ENCODE measurements around the gene GABRB2.
"Not testable (repeated sequence)": the region's sequence is repeated elsewhere in the genome, so short reads cannot be mapped to it uniquely, and the experiment has no call there.

The GABRB2 gene

DNA sequence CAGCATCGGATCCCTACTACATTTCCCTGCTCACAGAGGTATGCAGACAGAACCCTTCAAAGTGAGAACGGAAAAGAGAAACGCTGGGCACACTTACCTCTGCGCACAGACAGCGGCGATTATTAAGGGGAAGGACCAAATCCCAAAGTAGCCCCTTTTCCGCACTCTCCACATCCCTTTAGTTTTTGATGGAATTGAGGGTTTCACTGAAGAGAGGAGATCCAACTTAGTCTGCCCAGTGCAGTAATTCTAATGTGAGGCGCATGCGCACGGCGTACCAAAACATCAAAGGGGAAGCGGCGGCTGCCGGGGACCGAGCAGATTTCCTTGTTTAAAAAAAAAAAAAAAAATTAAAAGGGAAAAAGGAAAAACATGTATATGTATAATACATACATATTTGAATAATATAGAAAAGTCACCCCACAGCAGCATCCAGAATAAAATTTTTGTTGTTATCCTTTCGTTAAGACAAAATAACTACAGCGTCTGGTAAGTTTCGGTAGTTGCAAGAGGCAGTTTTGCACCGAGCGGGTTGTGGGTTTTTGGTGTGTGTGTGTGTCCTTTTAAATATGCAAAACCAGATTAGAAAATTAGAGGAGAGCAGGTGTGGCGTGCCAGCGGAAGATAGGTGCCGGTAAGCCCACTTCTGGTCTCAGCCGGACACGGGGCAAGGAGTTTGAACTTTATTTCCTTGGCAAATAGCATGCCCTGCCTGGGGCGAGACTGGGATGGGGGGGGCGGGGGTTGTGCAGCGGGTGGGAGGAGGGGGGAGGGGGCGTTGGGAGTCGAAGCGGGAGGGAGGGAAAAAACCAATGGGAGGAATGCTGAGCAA, at the start of gene GABRB2:
GABRB2 (minus strand) TSS at position 256 of the 832 bp plus-strand sequence; CDS start at position 174, 82 bp downstream.
- DNase-seq (ENCODE audit: low read depth in 3 of 3): no peak

DNA sequence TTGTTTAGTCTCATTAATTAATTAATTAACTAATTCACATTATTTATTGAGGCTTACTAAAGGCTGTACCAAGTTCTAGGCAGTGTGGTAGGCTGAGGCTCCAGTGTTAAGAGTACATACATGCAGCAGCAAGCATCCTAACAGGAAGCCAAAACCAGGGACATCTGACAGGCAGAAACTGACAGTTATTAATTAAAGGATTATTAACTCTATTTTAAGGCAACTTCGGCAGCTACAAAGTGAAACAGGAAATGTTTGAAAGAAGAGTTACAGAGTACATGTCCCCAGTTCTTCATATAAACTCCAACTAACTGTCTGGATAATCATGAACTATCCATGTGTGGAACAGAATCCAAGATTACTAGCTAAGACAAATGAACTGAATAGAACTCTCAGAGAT, 39.3 kb upstream of the GABRB2 start:
- DNase-seq (ENCODE audit: low read depth in 3 of 3): no peak

DNA sequence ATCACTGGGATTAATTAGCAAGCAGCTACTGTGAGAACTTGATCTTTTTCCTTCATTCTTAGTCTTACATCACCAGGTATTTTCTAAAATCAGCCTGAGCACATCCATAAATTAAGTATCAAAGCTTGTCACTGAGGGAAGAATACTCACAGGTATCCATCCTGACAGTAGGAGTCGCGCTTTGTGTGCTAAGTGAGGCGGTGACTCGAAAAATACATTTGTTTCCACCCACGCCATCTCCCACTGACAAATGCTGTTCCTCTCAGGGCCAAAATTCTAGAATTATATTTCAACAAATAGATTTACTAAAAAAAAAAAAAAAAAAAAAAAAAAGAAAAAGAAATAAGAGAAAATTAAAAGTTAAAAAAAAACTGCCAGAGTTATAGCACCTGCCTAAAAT, 34.1 kb upstream of the GABRB2 start:
- DNase-seq (ENCODE audit: low read depth in 3 of 3): no peak

DNA sequence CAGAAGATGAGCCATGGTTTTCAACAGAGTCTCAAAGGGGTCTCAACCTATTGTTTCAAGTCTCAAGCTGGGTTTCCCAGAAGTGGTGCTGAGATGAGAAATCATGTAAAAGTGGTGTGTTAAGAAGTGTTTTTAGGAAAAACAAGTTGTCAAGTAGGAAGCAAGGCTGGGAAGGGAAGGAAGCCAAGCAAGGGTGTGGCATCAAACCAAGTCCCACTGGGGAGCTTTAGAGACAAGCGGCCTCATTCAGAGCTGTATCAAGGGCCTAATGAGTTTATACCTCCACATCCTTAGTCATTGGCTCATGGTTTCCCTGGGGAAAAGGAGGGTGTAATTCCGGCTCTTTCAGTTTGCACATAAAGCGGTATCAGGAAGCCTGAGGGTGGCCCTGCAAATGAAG, 26.4 kb upstream of the GABRB2 start:
- DNase-seq (ENCODE audit: low read depth in 3 of 3): no peak

DNA sequence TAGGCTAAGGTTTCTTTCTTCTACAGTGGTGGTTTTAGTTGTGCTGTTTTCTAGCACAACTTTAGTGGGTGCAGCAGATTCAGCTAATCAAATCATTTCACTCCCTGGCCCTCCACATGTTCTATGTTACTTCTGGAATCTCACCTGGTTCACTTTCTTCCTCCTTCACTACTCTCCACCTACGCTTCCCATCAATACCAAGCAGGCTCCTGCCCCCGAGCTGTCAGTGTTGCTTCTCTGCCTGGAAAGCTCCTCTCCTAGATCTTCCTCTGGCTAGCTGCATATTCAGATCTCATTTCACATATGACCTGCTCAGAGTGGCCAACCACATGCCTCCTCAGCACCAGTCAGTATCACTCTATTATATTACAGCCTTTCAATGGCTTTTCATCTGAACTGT, 19.6 kb upstream of the GABRB2 start:
- no peak for DNase-seq (ENCODE audit: low read depth in 3 of 3)

- no peak for DNase-seq (ENCODE audit: low read depth in 3 of 3)
Observed at GRCh38 chr5:161562446-161562845, 15.9 kb upstream of the GABRB2 start.

- no peak for DNase-seq (ENCODE audit: low read depth in 3 of 3)
Observed at GRCh38 chr5:161549106-161549505, 2.6 kb upstream of the GABRB2 start.

DNA sequence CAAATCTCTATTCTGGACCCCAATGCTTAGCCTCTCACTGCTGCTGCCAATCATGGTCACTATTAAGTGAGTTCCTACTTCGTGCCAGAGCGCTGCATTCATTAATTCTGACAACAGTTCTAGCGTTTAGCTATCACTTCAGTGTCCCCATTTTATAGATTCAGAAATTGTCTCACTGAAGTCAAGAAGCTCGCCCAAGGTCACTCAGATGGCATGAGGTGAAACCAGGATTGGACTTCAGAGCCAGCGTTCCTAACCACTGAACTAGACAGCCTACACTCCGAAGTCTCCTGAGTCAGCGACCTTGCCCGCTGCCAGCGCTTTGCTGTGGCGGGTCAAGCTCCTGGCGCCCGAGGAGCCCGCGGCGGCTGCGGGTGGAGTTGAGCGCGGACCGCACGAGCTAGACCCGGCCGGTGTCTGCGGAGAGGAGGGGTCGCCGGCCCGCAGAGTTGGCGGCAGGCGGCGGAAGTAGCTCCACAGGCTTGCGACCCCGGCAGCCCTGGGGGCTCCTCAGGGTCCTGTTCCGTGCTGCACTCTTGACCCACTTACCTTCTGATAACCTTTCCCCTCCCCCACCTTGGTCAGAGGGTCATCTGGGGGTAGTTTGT, 2.1 kb upstream of the GABRB2 start:
- DNase-seq (ENCODE audit: low read depth in 3 of 3): no peak

DNA sequence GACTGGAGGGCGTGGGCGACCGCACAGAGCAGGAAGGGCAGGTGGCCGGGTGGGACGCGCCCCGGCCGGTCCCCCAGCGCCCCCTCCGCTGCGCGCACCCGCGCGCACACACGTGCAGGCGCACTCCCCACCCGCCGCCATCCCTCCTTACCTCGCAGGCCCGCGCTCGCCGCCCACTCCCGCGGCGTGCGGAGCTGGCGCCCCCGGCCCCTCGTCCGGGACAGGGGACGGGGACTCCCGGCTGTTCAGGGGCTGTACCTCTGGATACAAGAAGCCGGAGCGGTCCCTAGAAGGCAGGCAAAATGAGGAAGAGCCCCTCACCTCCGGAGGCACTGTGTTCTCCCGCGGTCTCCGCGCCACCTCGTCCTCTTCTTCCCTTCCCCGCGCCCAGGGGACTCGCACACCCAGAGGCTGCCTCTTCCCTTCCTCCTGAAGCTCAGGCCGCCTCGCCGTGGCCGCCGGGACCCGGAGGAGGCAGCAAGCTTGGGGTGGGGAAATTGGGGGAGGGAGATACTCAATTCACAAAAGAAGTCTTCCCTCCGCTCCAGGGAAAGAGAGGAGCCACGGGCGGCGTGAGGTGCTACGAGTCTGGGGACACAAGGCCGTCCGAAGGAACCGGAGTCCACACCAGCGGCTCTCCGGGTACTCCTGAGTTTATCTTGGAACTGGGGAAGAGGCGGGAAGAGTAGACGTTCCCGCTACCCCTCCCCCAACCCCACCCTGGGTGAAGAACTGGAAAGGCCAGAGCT, 1.4 kb upstream of the GABRB2 start:
- no peak for DNase-seq (ENCODE audit: low read depth in 3 of 3)

GRCh38 chr5:161547406-161547737, 847 bp upstream of the GABRB2 start:
- DNase-seq (ENCODE audit: low read depth in 3 of 3): no peak

GRCh38 chr5:161546095-161546469, 443 bp downstream of the GABRB2 start:
- DNase-seq (ENCODE audit: low read depth in 3 of 3): no peak

DNA sequence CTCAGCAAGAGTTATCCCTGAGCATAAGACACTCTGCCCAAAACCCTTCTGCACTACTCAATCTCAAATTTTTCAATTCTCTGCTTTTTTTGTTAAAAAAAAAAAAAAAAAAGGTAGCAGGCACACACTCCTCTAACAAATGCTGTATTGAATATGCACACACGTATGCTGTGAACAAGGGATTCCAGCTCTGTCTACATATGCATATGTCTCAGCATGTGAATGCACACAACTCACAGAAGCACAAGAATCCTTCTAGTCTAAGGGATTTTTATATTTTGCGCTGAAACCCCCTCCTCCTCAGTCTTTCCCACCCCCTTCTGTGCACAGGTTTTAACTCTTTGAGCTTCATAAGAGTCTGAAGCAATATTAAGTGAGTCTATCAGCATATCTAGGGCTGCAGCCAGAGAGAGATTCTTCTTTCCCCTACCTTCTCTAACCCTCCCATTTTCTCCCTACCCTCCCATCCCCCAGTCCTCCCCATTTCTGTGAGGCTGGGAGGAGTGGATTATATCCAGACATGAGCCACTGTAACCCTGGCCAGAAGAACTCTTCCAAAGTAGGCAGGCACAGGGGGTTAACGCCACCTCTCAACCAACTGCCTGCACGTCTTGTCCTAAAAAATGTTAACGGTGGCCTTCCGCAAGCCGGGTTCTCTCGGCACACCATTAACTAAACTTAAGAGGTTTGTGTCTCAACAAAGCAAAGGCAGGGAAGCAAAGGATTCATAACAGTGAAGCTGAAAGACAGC, 1.0 kb downstream of the GABRB2 start:
- DNase-seq (ENCODE audit: low read depth in 3 of 3): no peak

DNA sequence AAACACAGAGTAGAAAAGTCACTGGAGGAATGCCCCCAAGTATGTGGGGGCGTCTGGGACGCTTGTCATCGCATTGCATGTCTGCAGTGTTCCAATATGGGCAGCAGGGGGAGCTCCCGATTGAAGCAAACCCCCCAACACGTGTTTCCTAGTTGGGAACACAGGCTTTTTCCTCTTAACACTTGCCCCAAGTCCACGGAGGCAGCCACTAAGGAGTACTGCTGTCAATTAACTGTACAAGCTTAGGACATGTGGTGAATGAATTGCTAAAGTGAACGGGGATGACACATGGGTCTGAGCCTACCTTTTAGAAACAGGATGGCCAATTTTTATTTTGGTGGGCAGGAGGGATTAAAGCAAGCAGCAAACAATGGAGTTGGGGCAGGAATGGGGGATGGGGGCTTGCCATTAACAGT, 2.2 kb downstream of the GABRB2 start:
- DNase-seq (ENCODE audit: low read depth in 3 of 3): no peak

GRCh38 chr5:161539016-161539415, 7.5 kb downstream of the GABRB2 start:
- DNase-seq (ENCODE audit: low read depth in 3 of 3): no peak

DNA sequence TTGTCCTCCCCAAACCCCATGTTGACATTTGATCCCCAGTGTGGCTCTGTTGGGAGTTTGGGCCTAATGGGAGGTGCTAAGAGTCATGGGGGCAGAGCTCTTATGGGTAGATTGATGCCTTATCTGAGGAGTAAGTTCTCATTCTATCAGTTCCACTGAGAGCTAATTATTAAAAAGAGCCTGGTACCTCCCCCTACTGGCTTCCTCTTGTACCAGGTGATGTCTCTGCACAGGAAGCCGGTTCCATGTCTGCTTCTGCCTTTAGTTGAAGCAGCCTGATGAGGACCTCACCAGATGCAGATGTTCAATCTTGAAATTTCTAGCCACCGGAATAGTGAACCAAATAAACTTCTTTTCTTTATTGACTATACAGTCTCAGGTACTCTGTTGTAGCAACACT, 10.8 kb downstream of the GABRB2 start:
- DNase-seq (ENCODE audit: low read depth in 3 of 3): no peak

- no peak for DNase-seq (ENCODE audit: low read depth in 3 of 3)
Observed at GRCh38 chr5:161530700-161531099, 15.8 kb downstream of the GABRB2 start.

- DNase-seq (ENCODE audit: low read depth in 3 of 3): no peak
Observed at GRCh38 chr5:161513942-161514341, 32.6 kb downstream of the GABRB2 start.

- no peak for DNase-seq (ENCODE audit: low read depth in 3 of 3)
Observed at GRCh38 chr5:161507591-161507990, 38.9 kb downstream of the GABRB2 start.

DNA sequence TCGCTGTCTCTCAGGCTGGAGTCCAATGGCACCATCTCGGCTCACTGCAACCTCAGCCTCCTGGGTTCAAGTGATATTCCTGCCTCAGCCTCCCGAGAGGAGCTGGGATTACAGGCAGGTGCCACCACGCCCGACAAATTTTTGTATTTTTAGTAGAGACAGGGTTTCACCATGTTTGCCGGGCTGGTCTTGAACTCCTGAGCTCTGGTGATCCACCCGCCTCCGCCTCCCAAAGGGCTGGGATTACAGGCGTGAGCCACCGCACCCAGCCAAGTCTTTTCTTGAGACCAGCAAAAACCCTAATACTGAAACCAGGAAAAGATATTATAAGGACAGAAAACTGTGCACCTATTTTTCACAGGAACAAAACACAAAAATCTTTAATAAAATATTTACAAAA, 41.4 kb downstream of the GABRB2 start:
- not testable (repeated sequence) for DNase-seq (ENCODE audit: low read depth in 3 of 3)

DNA sequence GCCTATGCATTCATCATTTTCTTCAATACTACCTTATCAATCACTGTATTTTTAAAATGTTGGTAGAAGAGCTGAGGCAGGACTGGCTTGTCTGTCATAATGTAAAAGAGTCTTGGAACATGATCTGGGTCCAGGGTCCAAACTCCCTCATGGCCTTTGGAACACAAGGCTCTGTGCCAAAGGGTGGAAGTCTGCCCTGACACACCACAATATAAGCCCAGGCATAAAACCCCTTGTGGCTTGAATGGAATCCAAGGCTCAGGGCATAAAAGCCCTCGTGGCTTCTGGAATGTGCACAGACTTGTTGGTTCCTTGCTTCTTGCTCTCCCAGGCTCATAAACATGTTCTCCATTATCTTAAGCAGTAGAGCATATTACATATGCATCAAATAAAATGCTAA, 48.0 kb downstream of the GABRB2 start:
- no peak for DNase-seq (ENCODE audit: low read depth in 3 of 3)

- no peak for DNase-seq (ENCODE audit: low read depth in 3 of 3)
Observed at GRCh38 chr5:161483721-161484120, 62.8 kb downstream of the GABRB2 start.

DNA sequence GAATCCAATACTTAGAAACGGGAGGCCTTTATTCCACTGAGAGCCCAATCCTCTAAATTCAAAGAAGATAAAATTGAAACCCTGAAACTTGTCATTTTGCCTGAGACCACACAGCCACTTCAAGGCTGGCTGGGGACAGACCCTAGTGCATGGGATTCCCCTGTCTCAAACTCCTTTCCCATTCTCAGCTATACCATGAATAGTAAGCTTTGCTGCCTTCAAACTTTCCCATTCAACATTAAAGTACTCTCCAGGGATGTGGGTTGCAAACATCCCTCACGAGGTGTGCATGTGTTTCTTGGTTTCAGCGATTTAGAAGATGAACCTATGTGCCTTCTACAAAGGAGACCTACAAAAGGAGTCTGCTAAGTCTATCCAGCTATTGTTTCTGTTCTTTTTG, 64.6 kb downstream of the GABRB2 start:
- no peak for DNase-seq (ENCODE audit: low read depth in 3 of 3)
